ENCODE measurements around the gene MGA.

The MGA gene

GRCh38 chr15:41656188-41656587 is 4.0 kb upstream of the MGA start:
- H3K4me3 ChIP-seq (replicated peaks; ENCODE audit: insufficient read depth, low read length): no peak overlapping the region
- no peak for DNase-seq (ENCODE audit: low read depth in 1 of 2, low spot score in 1 of 2)
- TF ChIP-seq CTCF (IDR thresholded peaks at IDR 0.05; ENCODE audit: insufficient read depth, low read length) (no peak), SPI1 (IDR thresholded peaks at IDR 0.05; ENCODE audit: borderline replicate concordance, low read depth) (no peak), GABPA (IDR thresholded peaks at IDR 0.05; ENCODE audit: low read depth) (no peak), POLR2AphosphoS5 (IDR thresholded peaks at IDR 0.05; ENCODE audit: low read depth) (no peak)
- TF ChIP-seq, protein P1, sequence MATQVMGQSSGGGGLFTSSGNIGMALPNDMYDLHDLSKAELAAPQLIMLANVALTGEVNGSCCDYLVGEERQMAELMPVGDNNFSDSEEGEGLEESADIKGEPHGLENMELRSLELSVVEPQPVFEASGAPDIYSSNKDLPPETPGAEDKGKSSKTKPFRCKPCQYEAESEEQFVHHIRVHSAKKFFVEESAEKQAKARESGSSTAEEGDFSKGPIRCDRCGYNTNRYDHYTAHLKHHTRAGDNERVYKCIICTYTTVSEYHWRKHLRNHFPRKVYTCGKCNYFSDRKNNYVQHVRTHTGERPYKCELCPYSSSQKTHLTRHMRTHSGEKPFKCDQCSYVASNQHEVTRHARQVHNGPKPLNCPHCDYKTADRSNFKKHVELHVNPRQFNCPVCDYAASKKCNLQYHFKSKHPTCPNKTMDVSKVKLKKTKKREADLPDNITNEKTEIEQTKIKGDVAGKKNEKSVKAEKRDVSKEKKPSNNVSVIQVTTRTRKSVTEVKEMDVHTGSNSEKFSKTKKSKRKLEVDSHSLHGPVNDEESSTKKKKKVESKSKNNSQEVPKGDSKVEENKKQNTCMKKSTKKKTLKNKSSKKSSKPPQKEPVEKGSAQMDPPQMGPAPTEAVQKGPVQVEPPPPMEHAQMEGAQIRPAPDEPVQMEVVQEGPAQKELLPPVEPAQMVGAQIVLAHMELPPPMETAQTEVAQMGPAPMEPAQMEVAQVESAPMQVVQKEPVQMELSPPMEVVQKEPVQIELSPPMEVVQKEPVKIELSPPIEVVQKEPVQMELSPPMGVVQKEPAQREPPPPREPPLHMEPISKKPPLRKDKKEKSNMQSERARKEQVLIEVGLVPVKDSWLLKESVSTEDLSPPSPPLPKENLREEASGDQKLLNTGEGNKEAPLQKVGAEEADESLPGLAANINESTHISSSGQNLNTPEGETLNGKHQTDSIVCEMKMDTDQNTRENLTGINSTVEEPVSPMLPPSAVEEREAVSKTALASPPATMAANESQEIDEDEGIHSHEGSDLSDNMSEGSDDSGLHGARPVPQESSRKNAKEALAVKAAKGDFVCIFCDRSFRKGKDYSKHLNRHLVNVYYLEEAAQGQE (IDR thresholded peaks at IDR 0.05; ENCODE audit: insufficient replicate concordance, low read depth): no peak
- H3K27ac ChIP-seq (replicated peaks): no peak overlapping the region
- H3K27me3 ChIP-seq (ENCODE audit: insufficient read depth, poor library complexity, severe bottlenecking): no peaks in the 10 kb centered on the region

GRCh38 chr15:41658689-41659088 is 1.5 kb upstream of the MGA start:
- H3K4me3 ChIP-seq (replicated peaks; ENCODE audit: insufficient read depth, low read length): no peak overlapping the region
- TF ChIP-seq POLR2AphosphoS5 (IDR thresholded peaks at IDR 0.05; ENCODE audit: low read depth) (no peak), GABPA (IDR thresholded peaks at IDR 0.05; ENCODE audit: low read depth) (no peak), CTCF (IDR thresholded peaks at IDR 0.05; ENCODE audit: insufficient read depth, low read length) (no peak), SPI1 (IDR thresholded peaks at IDR 0.05; ENCODE audit: borderline replicate concordance, low read depth) (no peak)
- TF ChIP-seq, protein P1 (IDR thresholded peaks at IDR 0.05; ENCODE audit: insufficient replicate concordance, low read depth): no peak
- no peak for DNase-seq (ENCODE audit: low read depth in 1 of 2, low spot score in 1 of 2)
- H3K27me3 ChIP-seq (ENCODE audit: insufficient read depth, poor library complexity, severe bottlenecking): no peaks in the 10 kb centered on the region
- H3K27ac ChIP-seq (replicated peaks): no peak overlapping the region

- no peak overlapping the region for H3K27ac ChIP-seq (replicated peaks)
- H3K27me3 ChIP-seq (ENCODE audit: insufficient read depth, poor library complexity, severe bottlenecking): no peaks in the 10 kb centered on the region
- no peak overlapping the region for H3K4me3 ChIP-seq (replicated peaks; ENCODE audit: insufficient read depth, low read length)
- TF ChIP-seq GABPA (IDR thresholded peaks at IDR 0.05; ENCODE audit: low read depth): no peak
- no peak for TF ChIP-seq CTCF (IDR thresholded peaks at IDR 0.05; ENCODE audit: insufficient read depth, low read length)
- TF ChIP-seq, protein P1 (IDR thresholded peaks at IDR 0.05; ENCODE audit: insufficient replicate concordance, low read depth): no peak
- no peak for TF ChIP-seq POLR2AphosphoS5 (IDR thresholded peaks at IDR 0.05; ENCODE audit: low read depth)
- no peak for TF ChIP-seq SPI1 (IDR thresholded peaks at IDR 0.05; ENCODE audit: borderline replicate concordance, low read depth)
- no peak for DNase-seq (ENCODE audit: low read depth in 1 of 2, low spot score in 1 of 2)
Observed at GRCh38 chr15:41659190-41659589, 1.0 kb upstream of the MGA start.

All from HL-60 (cell line).